Measurements from ENCODE around the gene COX4I2.
"Not testable (repeated sequence)": the region's sequence is repeated elsewhere in the genome, so short reads cannot be mapped to it uniquely, and the experiment has no call there.

The COX4I2 gene

GRCh38 chr20:31637660-31638059 is at the start of gene COX4I2:
Gene COX4I2, plus strand, starts transcription at chr20:31637912. Its CDS starts 1,106 bp downstream, at chr20:31639018.
- no peak for DNase-seq

GRCh38 chr20:31590717-31591225 is 46.9 kb upstream of the COX4I2 start:
- no peak for DNase-seq

- DNase-seq, result no peak
Observed at GRCh38 chr20:31593221-31594001, 44.3 kb upstream of the COX4I2 start.

- DNase-seq, result no peak
Observed at GRCh38 chr20:31594002-31594557, 43.6 kb upstream of the COX4I2 start.

GRCh38 chr20:31594558-31595379 is 42.9 kb upstream of the COX4I2 start:
- DNase-seq, result no peak

GRCh38 chr20:31595380-31595653 is 42.4 kb upstream of the COX4I2 start:
- no peak for DNase-seq

- no peak for DNase-seq
Observed at GRCh38 chr20:31595654-31596411, 41.9 kb upstream of the COX4I2 start.

GRCh38 chr20:31596412-31596715 is 41.3 kb upstream of the COX4I2 start:
- DNase-seq, result not testable (repeated sequence)

- no peak for DNase-seq
Observed at GRCh38 chr20:31596831-31597480, 40.8 kb upstream of the COX4I2 start.

- DNase-seq, result no peak
Observed at GRCh38 chr20:31597481-31597855, 40.2 kb upstream of the COX4I2 start.

GRCh38 chr20:31602431-31602778 is 35.3 kb upstream of the COX4I2 start:
- no peak for DNase-seq

- DNase-seq, result no peak
Observed at GRCh38 chr20:31602779-31603441, 34.8 kb upstream of the COX4I2 start.

- DNase-seq, result peak; percentile 98
Observed at GRCh38 chr20:31603822-31604566, 33.7 kb upstream of the COX4I2 start.

- DNase-seq, result no peak
Observed at GRCh38 chr20:31604567-31605030, 33.1 kb upstream of the COX4I2 start.

GRCh38 chr20:31605031-31605901 is 32.4 kb upstream of the COX4I2 start, which contains the start of gene ID1:
Gene ID1, plus strand, starts transcription at chr20:31605289. Its CDS starts 99 bp downstream, at chr20:31605388.
- peak; percentile 97 for DNase-seq

GRCh38 chr20:31605902-31606803 is 31.6 kb upstream of the COX4I2 start:
- no peak for DNase-seq

- peak; percentile 60 for DNase-seq
Observed at GRCh38 chr20:31606804-31607639, 30.7 kb upstream of the COX4I2 start.

- DNase-seq, result no peak
Observed at GRCh38 chr20:31607640-31608250, 30.0 kb upstream of the COX4I2 start.
